Astrocyte (in vitro differentiated cells and primary cell): ENCODE measurements around the gene MMAA. TPM values are rescaled to one million over a fixed set of nuclear protein-coding genes. Genes with fewer than 3 reads are reported as not detected.

Experiments used
- DNase-seq: peaks from one replicate; pipeline ENCODE4 v3.0.0-alpha.2; 2010; ENCODE audit warnings: low read depth
- FAIRE-seq: peaks from 2 replicates; lab custom pipeline; 2011; peaks lifted over from hg19 to GRCh38; lab: Jason Lieb, UNC
- H2AFZ ChIP-seq: 2 replicates; pipeline ENCODE4 v1.6.0; 2012; ENCODE audit warnings: low read depth, low read length, inconsistent platforms
- H3K27ac ChIP-seq: 2 replicates; pipeline ENCODE4 v1.5.1; 2011; ENCODE audit warnings: low read depth, low read length, inconsistent platforms
- H3K27me3 ChIP-seq: 2 replicates; pipeline ENCODE4 v1.6.0; 2011; ENCODE audit warnings: low read length, inconsistent platforms; ENCODE audit not compliant: insufficient read depth
- H3K36me3 ChIP-seq: 2 replicates; pipeline ENCODE4 v1.5.1; 2011; ENCODE audit warnings: low read length, inconsistent platforms; ENCODE audit not compliant: insufficient read depth
- H3K4me1 ChIP-seq: 2 replicates; pipeline ENCODE4 v1.5.1; 2011; ENCODE audit warnings: low read length, inconsistent platforms; ENCODE audit not compliant: insufficient read depth
- H3K4me2 ChIP-seq: 2 replicates; pipeline ENCODE4 v1.6.0; 2012; ENCODE audit warnings: low read length, inconsistent platforms
- H3K4me3 ChIP-seq: 2 replicates; pipeline ENCODE4 v1.5.1; 2011; ENCODE audit warnings: low read depth, mild to moderate bottlenecking, low read length, inconsistent platforms; ENCODE audit not compliant: insufficient read depth
- H3K79me2 ChIP-seq: 2 replicates; pipeline ENCODE4 v1.6.0; 2012; ENCODE audit warnings: mild to moderate bottlenecking, low read length, inconsistent platforms; ENCODE audit not compliant: insufficient read depth
- H3K9ac ChIP-seq: 2 replicates; pipeline ENCODE4 v1.6.0; 2012; ENCODE audit warnings: mild to moderate bottlenecking, low read length, inconsistent platforms
- H3K9me3 ChIP-seq: 2 replicates; pipeline ENCODE4 v1.5.1; 2012; ENCODE audit warnings: low read depth, mild to moderate bottlenecking, low read length, inconsistent platforms; ENCODE audit not compliant: insufficient read depth
- H4K20me1 ChIP-seq: 2 replicates; pipeline ENCODE4 v1.6.0; 2012; ENCODE audit warnings: low read length, inconsistent platforms; ENCODE audit not compliant: insufficient read depth
- H3K27ac Mint-ChIP-seq: one replicate; pipeline ENCODE4 v1.8.0; 2021; ENCODE audit warnings: mild to moderate bottlenecking, mixed read lengths; ENCODE audit not compliant: unreplicated experiment
- H3K27me3 Mint-ChIP-seq: one replicate; pipeline ENCODE4 v1.8.0; 2021; ENCODE audit warnings: low read depth, mixed read lengths; ENCODE audit not compliant: unreplicated experiment
- H3K36me3 Mint-ChIP-seq: one replicate; pipeline ENCODE4 v1.8.0; 2021; ENCODE audit warnings: low read depth, mixed read lengths; ENCODE audit not compliant: unreplicated experiment
- H3K4me1 Mint-ChIP-seq: one replicate; pipeline ENCODE4 v1.8.0; 2021; ENCODE audit warnings: low read depth, mixed read lengths; ENCODE audit not compliant: unreplicated experiment
- H3K4me3 Mint-ChIP-seq: one replicate; pipeline ENCODE4 v1.8.0; 2021; ENCODE audit warnings: mild to moderate bottlenecking, moderate library complexity, mixed read lengths; ENCODE audit not compliant: unreplicated experiment
- H3K9me3 Mint-ChIP-seq: one replicate; pipeline ENCODE4 v1.8.0; 2021; ENCODE audit warnings: mild to moderate bottlenecking, mixed read lengths; ENCODE audit not compliant: unreplicated experiment
- CTCF ChIP-seq: IDR thresholded peaks from 2 replicates; pipeline ENCODE4 v1.5.1; 2011; ENCODE audit warnings: low read depth, mild to moderate bottlenecking, inconsistent platforms, low read length, moderate library complexity; ENCODE audit not compliant: insufficient read depth
- EZH2 ChIP-seq: IDR thresholded peaks from 2 replicates; pipeline ENCODE4 v1.6.1; 2012; ENCODE audit warnings: mild to moderate bottlenecking, low read length, inconsistent platforms; ENCODE audit not compliant: insufficient read depth
- total RNA-seq: library from RNA; stranded (reverse); gene quantifications from 2 replicates; pipeline ENCODE4 v1.2.1, GENCODE V29; 2021

MMAA gene
- total RNA-seq, 1 donor from 2014 or later, result 8.5 TPM

DNA sequence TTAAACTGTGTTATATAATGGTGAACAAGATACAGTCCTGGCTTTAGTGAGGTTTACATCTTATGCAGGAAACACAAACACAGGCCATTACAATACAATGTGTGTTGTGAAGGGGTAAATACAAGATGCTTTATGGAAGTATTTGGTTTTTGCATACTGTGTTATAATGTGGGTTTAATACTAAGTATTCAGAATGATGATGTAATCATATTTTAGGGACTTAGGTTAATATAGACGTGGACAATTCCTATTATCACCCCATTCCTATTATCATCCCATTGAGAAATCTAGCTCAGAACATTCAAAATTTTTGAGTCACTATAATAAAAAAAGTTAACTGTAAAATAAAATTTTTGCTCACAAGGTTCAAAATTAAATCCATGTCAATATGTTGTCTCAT is 24.1 kb downstream of the MMAA start:
- Histone ChIP-seq H3K27me3 (no peaks in the 10 kb centered on the region), H3K4me1 (no peaks in the 10 kb centered on the region), H3K9ac (no peak overlapping the region), H3K9me3 (no peaks in the 10 kb centered on the region), H2AFZ (no peak overlapping the region), H3K4me2 (no peak overlapping the region), H3K79me2 (no peaks in the 10 kb centered on the region), H3K27ac (no peak overlapping the region), H3K36me3 (no peaks in the 10 kb centered on the region), H3K4me3 (no peak overlapping the region), H4K20me1 (no peaks in the 10 kb centered on the region)
- TF ChIP-seq EZH2 (no peak), CTCF (no peak)
- DNase-seq (no peak), FAIRE-seq (no peak)
- Mint-ChIP-seq H3K27ac (no peak overlapping the region), H3K4me3 (no peak overlapping the region), H3K9me3 (no peaks in the 10 kb centered on the region), H3K36me3 (peaks cover 4% of the 10 kb centered on the region), H3K27me3 (no peaks in the 10 kb centered on the region), H3K4me1 (peaks cover 2% of the 10 kb centered on the region)

DNA sequence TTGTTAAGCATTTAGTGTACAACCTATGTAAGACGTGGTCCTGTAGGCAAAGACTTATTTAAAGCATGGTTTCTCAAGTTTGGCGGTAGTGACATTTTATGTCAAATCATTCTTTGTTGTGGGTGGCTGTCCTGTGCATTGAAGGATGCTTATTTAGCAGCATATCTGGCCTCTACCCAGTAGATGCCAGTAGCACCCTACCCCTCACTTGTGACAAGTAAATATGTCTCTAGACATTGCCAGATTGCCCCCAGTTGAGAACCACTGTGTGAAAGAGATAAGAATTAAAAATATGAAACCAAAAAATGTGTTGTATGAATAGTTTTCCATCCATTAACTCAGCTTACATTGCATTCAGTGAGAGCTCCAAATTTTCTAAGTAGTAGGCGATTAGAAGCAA is 25.5 kb downstream of the MMAA start:
- Mint-ChIP-seq H3K4me1 (peaks cover 2% of the 10 kb centered on the region), H3K27ac (no peak overlapping the region)

DNA sequence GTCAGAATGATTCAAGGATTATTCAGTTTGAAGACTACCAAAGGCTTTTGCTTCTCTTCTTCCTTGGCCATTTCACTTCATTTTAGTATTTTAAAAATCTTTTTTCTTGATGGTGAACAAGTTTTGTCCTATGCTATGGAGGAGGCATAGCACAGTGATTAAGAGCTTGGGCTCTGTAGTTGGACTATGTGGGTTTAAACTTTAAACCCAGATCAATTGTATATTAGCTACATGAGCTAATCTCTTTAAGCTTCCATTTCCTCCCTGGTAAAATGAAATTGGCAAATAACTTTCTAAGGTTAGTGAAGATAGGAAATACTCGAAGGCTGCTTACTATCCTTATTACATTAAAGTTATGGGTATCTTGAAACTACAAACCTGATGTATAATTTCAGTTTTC is 37.0 kb downstream of the MMAA start:
- no peak overlapping the region for H2AFZ ChIP-seq
- TF ChIP-seq EZH2, result no peak
- Mint-ChIP-seq H3K27ac (no peak overlapping the region), H3K4me3 (no peak overlapping the region), H3K27me3 (no peaks in the 10 kb centered on the region), H3K4me1 (no peaks in the 10 kb centered on the region), H3K9me3 (no peaks in the 10 kb centered on the region), H3K36me3 (peaks cover 5% of the 10 kb centered on the region)
- H4K20me1 ChIP-seq, result no peaks in the 10 kb centered on the region
- no peak overlapping the region for H3K4me2 ChIP-seq
- no peak for FAIRE-seq
- H3K9ac ChIP-seq, result no peak overlapping the region
- H3K79me2 ChIP-seq, result no peaks in the 10 kb centered on the region
- H3K4me3 ChIP-seq, result no peak overlapping the region
- no peaks in the 10 kb centered on the region for H3K9me3 ChIP-seq
- H3K27ac ChIP-seq, result no peak overlapping the region
- no peaks in the 10 kb centered on the region for H3K36me3 ChIP-seq
- DNase-seq, result no peak
- H3K27me3 ChIP-seq, result no peaks in the 10 kb centered on the region
- no peaks in the 10 kb centered on the region for H3K4me1 ChIP-seq

More for the DNA sequence above, 25.5 kb downstream of the MMAA start:
- no peak overlapping the region for H3K4me3 ChIP-seq
- H3K9me3 ChIP-seq, result no peaks in the 10 kb centered on the region
- Mint-ChIP-seq H3K4me3 (no peak overlapping the region), H3K27me3 (no peaks in the 10 kb centered on the region), H3K9me3 (no peaks in the 10 kb centered on the region), H3K36me3 (no peaks in the 10 kb centered on the region)
- no peaks in the 10 kb centered on the region for H3K4me1 ChIP-seq
- H3K79me2 ChIP-seq, result no peaks in the 10 kb centered on the region
- no peak for FAIRE-seq
- no peak for DNase-seq
- no peak overlapping the region for H3K9ac ChIP-seq
- no peaks in the 10 kb centered on the region for H3K36me3 ChIP-seq
- H3K4me2 ChIP-seq, result no peak overlapping the region
- H2AFZ ChIP-seq, result no peak overlapping the region
- TF ChIP-seq EZH2, result no peak
- no peaks in the 10 kb centered on the region for H4K20me1 ChIP-seq
- no peaks in the 10 kb centered on the region for H3K27me3 ChIP-seq
- no peak overlapping the region for H3K27ac ChIP-seq
